NB4 (cell line): ENCODE data around the gene LYRM7.
A peak's percentile ranks its signal among the peaks of the same experiment; 100 is the strongest.

Experiments
- DNase-seq: peaks from one replicate; pipeline ENCODE4 v3.0.0; 2010; ENCODE audit warnings: low read depth
- H3K4me3 ChIP-seq: one replicate; pipeline ENCODE4 v1.5.1; 2011; ENCODE audit warnings: mild to moderate bottlenecking, low read depth, low read length, moderate library complexity
- MYC ChIP-seq: IDR thresholded peaks from 2 replicates; pipeline ENCODE4 v1.6.1; 2011; ENCODE audit warnings: low read depth, low read length
- POLR2A ChIP-seq: IDR thresholded peaks from 2 replicates; pipeline ENCODE4 v1.6.1; 2011; ENCODE audit warnings: mild to moderate bottlenecking; ENCODE audit not compliant: insufficient read length; ENCODE audit errors: extremely low read depth
- TF ChIP-seq, protein P1 (sequence below): IDR thresholded peaks from one replicate; pipeline ENCODE4 v1.5.1; 2012; ENCODE audit warnings: low read depth, low read length
- TF ChIP-seq, protein P2 (sequence below): IDR thresholded peaks from 2 replicates; pipeline ENCODE4 v1.6.1; 2011; ENCODE audit warnings: low read depth, low read length

Gene LYRM7

DNA sequence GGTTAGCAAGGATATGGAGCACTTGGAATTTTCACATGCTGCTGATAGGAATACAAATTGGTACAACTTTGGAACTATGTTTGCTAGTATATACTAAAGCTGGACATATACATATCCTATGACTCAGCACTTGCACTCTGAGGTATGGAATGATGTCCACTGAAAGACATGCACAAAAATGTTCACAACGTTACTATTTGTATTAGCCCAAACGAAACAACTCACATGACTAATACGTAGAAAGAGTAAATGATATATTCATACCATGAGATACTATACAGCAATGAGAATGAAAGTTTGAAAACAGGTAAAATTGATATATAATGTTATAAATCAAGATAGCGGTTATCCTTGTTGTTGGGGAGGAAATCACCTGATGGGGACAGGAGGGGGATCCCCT, 47.6 kb downstream of the LYRM7 start:
- no peak for DNase-seq
- H3K4me3 ChIP-seq = no peak overlapping the region
- no peak for TF ChIP-seq POLR2A
- TF ChIP-seq, protein P1, sequence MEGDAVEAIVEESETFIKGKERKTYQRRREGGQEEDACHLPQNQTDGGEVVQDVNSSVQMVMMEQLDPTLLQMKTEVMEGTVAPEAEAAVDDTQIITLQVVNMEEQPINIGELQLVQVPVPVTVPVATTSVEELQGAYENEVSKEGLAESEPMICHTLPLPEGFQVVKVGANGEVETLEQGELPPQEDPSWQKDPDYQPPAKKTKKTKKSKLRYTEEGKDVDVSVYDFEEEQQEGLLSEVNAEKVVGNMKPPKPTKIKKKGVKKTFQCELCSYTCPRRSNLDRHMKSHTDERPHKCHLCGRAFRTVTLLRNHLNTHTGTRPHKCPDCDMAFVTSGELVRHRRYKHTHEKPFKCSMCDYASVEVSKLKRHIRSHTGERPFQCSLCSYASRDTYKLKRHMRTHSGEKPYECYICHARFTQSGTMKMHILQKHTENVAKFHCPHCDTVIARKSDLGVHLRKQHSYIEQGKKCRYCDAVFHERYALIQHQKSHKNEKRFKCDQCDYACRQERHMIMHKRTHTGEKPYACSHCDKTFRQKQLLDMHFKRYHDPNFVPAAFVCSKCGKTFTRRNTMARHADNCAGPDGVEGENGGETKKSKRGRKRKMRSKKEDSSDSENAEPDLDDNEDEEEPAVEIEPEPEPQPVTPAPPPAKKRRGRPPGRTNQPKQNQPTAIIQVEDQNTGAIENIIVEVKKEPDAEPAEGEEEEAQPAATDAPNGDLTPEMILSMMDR = no peak
- TF ChIP-seq MYC = no peak
- TF ChIP-seq, protein P2, sequence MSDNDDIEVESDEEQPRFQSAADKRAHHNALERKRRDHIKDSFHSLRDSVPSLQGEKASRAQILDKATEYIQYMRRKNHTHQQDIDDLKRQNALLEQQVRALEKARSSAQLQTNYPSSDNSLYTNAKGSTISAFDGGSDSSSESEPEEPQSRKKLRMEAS = no peak

DNA sequence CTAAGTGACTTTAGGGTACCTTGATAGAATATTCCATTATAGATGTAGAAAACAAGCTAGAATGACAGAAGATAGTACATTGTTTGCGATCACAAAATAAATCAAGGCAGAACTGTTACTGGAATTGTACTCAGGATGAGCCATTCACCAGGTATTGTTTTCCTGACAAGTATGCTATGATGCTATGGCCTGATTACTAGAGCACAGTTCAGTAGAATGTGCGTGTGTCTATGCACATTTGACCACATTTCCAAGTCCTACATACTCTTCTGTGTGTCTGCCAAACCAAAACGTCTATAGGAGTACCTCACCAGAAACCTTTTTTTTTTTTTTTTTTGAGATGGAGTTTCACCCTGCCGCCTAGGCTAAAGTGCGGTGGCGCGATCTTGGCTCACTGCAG, 49.8 kb downstream of the LYRM7 start:
- TF ChIP-seq, protein P1 = no peak
- no peak for TF ChIP-seq MYC
- no peak for TF ChIP-seq POLR2A
- TF ChIP-seq, protein P2 = no peak
- H3K4me3 ChIP-seq = no peak overlapping the region
- no peak for DNase-seq

DNA sequence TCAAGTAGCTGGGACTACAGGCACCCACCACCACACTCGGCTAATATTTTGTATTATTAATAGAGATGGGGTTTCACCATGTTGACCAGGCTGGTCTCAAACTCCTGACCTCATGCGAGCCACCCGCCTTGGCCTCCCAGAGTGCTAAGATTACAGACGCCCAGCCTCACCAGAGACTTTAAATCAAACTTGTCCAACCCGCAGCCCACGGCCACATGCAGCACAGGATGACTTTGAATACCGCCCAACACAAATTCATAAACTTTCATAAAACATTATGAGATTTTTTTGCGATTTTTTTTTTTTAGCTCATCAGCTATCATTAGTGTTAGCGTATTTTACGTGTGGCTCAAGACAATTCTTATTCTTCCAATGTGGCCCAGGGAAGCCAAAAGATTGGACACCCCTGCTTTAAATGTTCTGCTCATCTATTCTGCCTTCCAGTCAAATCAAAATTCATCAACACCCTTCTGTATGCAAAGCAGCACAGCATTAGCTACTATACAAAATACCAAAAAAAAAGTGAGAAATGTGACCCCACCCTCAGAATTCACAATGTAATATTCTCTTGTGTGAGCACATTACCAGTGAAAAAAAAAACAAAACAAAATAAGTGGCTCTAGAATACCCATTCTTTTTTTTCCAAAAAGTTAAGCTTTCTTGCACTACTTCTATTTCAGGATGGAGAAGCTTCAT, 50.4 kb downstream of the LYRM7 start:
- DNase-seq = no peak
- no peak overlapping the region for H3K4me3 ChIP-seq
- no peak for TF ChIP-seq MYC
- TF ChIP-seq, protein P2 = no peak
- TF ChIP-seq, protein P1 = no peak
- TF ChIP-seq POLR2A = no peak

DNA sequence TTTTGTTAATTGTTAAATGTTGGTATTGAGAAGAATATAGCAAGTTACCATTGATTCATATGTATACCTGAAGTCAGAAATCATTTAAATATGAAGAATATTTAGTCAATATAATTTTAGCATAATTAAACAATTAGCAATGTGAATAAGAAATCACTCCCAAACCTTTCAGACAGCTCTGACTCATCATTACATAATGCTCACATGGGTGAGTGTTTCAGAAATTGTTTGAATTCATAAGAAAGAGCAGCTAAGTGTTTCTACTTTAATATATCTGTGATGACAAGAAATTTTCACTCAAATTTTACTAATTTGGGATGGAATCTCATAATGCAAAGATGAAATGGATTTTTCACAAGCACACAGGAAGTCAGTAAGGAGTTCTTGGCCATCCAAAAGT, 51.1 kb downstream of the LYRM7 start:
- no peak overlapping the region for H3K4me3 ChIP-seq
- DNase-seq = peak; percentile 45

DNA sequence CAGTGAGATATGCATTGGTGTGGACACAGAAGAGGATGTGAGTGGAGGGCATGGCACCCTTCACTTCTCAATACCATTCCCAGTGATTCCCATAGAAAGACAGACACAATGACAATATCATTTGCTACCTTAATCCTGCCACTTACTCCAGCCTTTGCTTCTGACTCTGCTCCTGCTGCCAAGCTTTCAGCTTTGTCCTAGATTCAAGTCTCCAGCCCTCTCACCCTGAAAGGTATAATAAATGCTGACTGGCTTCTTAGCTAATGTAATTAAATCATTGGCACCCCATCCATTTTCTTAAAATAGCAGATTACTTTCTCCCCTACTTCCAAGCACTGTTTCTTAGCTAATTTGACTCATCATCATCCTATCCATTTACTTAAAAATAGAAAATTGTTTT, 52.0 kb downstream of the LYRM7 start:
- DNase-seq = no peak
- no peak overlapping the region for H3K4me3 ChIP-seq
- TF ChIP-seq, protein P2 = no peak
- TF ChIP-seq POLR2A = no peak
- TF ChIP-seq, protein P1 = no peak
- no peak for TF ChIP-seq MYC

More for the DNA sequence above, 51.1 kb downstream of the LYRM7 start:
- no peak for TF ChIP-seq MYC
- TF ChIP-seq, protein P1 = no peak
- TF ChIP-seq, protein P2 = no peak
- no peak for TF ChIP-seq POLR2A
